ENCODE data around the gene SLC6A1.

GRCh38 chr3:10956986-10957385 is 35.6 kb upstream of the SLC6A1 start:
- TF ChIP-seq GATA2 (IDR thresholded peaks at IDR 0.05; ENCODE audit: low read depth, low read length) (no peak), GATA3 (IDR thresholded peaks at IDR 0.05; ENCODE audit: low read depth, low read length) (no peak)
